ENCODE data around the gene ATP6AP1. TPM values are rescaled to one million over a fixed set of nuclear protein-coding genes. Genes with fewer than 3 reads are reported as not detected.
"Not testable (repeated sequence)": the region's sequence is repeated elsewhere in the genome, so short reads cannot be mapped to it uniquely, and the experiment has no call there.

ATP6AP1 gene
- total RNA-seq, result 10 to 100 TPM; 39.9 to 42.1 TPM

GRCh38 chrX:154428176-154429171, at the start of gene ATP6AP1:
Gene ATP6AP1, plus strand, starts transcription at chrX:154428677. Its CDS starts 16 bp downstream, at chrX:154428693.
- Mint-ChIP-seq H3K36me3 (ENCODE audit: low read depth) (peaks cover 14% of the 10 kb centered on the region), H3K27ac (peak within 1 kb of the TSS; percentile 73), H3K9me3 (no peaks in the 10 kb centered on the region), H3K4me1 (peaks cover 6% of the 10 kb centered on the region), H3K4me3 (peak within 1 kb of the TSS; percentile 85), H3K27me3 (no peaks in the 10 kb centered on the region)
- ATAC-seq (replicated peaks), result peak; percentile 99

- H3K4me3 Mint-ChIP-seq, result peak within 1 kb of the TSS; percentile 85
- no peaks in the 10 kb centered on the region for H3K27me3 Mint-ChIP-seq
- no peaks in the 10 kb centered on the region for H3K9me3 Mint-ChIP-seq
- peak within 1 kb of the TSS; percentile 92 for H3K27ac Mint-ChIP-seq
- no peaks in the 10 kb centered on the region for H3K4me1 Mint-ChIP-seq
- peak; percentile 87 for ATAC-seq (replicated peaks)
- peaks cover 26% of the 10 kb centered on the region for H3K36me3 Mint-ChIP-seq (ENCODE audit: low read depth)
Observed at GRCh38 chrX:154378799-154379568, 49.5 kb upstream of the ATP6AP1 start, which contains the start of gene EMD. Gene EMD, plus strand, starts transcription at chrX:154379295. Its CDS starts 190 bp downstream, at chrX:154379485.

GRCh38 chrX:154379569-154379951, 48.9 kb upstream of the ATP6AP1 start:
- H3K9me3 Mint-ChIP-seq, result no peaks in the 10 kb centered on the region
- H3K27me3 Mint-ChIP-seq, result no peaks in the 10 kb centered on the region
- peak overlapping the region; percentile 92 for H3K27ac Mint-ChIP-seq
- H3K4me3 Mint-ChIP-seq, result peak overlapping the region; percentile 85
- H3K36me3 Mint-ChIP-seq (ENCODE audit: low read depth), result peaks cover 26% of the 10 kb centered on the region
- no peaks in the 10 kb centered on the region for H3K4me1 Mint-ChIP-seq
- no peak for ATAC-seq (replicated peaks)

GRCh38 chrX:154380153-154380552, 48.3 kb upstream of the ATP6AP1 start:
- ATAC-seq (replicated peaks), result no peak
- no peaks in the 10 kb centered on the region for H3K9me3 Mint-ChIP-seq
- peak overlapping the region; percentile 92 for H3K27ac Mint-ChIP-seq
- H3K27me3 Mint-ChIP-seq, result no peaks in the 10 kb centered on the region
- peaks cover 26% of the 10 kb centered on the region for H3K36me3 Mint-ChIP-seq (ENCODE audit: low read depth)
- H3K4me3 Mint-ChIP-seq, result peak overlapping the region; percentile 85
- H3K4me1 Mint-ChIP-seq, result no peaks in the 10 kb centered on the region

- ATAC-seq (replicated peaks), result no peak
- Mint-ChIP-seq H3K9me3 (no peaks in the 10 kb centered on the region), H3K27ac (peak overlapping the region; percentile 92), H3K4me1 (no peaks in the 10 kb centered on the region), H3K36me3 (ENCODE audit: low read depth) (peaks cover 26% of the 10 kb centered on the region), H3K4me3 (peak overlapping the region; percentile 85), H3K27me3 (no peaks in the 10 kb centered on the region)
Observed at GRCh38 chrX:154380787-154381186, 47.7 kb upstream of the ATP6AP1 start.

- H3K27me3 Mint-ChIP-seq, result no peaks in the 10 kb centered on the region
- no peaks in the 10 kb centered on the region for H3K4me1 Mint-ChIP-seq
- H3K4me3 Mint-ChIP-seq, result peak overlapping the region; percentile 85
- no peak for ATAC-seq (replicated peaks)
- H3K9me3 Mint-ChIP-seq, result no peaks in the 10 kb centered on the region
- H3K27ac Mint-ChIP-seq, result peak overlapping the region; percentile 92
- H3K36me3 Mint-ChIP-seq (ENCODE audit: low read depth), result peaks cover 26% of the 10 kb centered on the region
Observed at GRCh38 chrX:154381271-154381670, 47.2 kb upstream of the ATP6AP1 start.

GRCh38 chrX:154382483-154383069, 45.9 kb upstream of the ATP6AP1 start:
- ATAC-seq (replicated peaks), result no peak
- H3K36me3 Mint-ChIP-seq (ENCODE audit: low read depth), result peaks cover 26% of the 10 kb centered on the region
- H3K27ac Mint-ChIP-seq, result no peak overlapping the region
- no peaks in the 10 kb centered on the region for H3K27me3 Mint-ChIP-seq
- no peaks in the 10 kb centered on the region for H3K4me1 Mint-ChIP-seq
- H3K9me3 Mint-ChIP-seq, result no peaks in the 10 kb centered on the region
- no peak overlapping the region for H3K4me3 Mint-ChIP-seq

GRCh38 chrX:154383359-154384283, 44.9 kb upstream of the ATP6AP1 start:
- H3K4me3 Mint-ChIP-seq, result no peak overlapping the region
- no peaks in the 10 kb centered on the region for H3K27me3 Mint-ChIP-seq
- peak overlapping the region; percentile 28 for H3K27ac Mint-ChIP-seq
- H3K36me3 Mint-ChIP-seq (ENCODE audit: low read depth), result peaks cover 26% of the 10 kb centered on the region
- no peak for ATAC-seq (replicated peaks)
- H3K9me3 Mint-ChIP-seq, result no peaks in the 10 kb centered on the region
- no peaks in the 10 kb centered on the region for H3K4me1 Mint-ChIP-seq

- Mint-ChIP-seq H3K27ac (no peak overlapping the region), H3K36me3 (ENCODE audit: low read depth) (peaks cover 26% of the 10 kb centered on the region)
Observed at GRCh38 chrX:154384284-154384892, 44.1 kb upstream of the ATP6AP1 start.

GRCh38 chrX:154388094-154388493, 40.4 kb upstream of the ATP6AP1 start:
- not testable (repeated sequence) for H3K27ac Mint-ChIP-seq; H3K36me3 Mint-ChIP-seq (ENCODE audit: low read depth); H3K4me3 Mint-ChIP-seq; H3K27me3 Mint-ChIP-seq; H3K4me1 Mint-ChIP-seq; H3K9me3 Mint-ChIP-seq
- peak; percentile 53 for ATAC-seq (replicated peaks)

More at GRCh38 chrX:154384284-154384892, 44.1 kb upstream of the ATP6AP1 start:
- no peaks in the 10 kb centered on the region for H3K9me3 Mint-ChIP-seq
- no peaks in the 10 kb centered on the region for H3K27me3 Mint-ChIP-seq
- no peak for ATAC-seq (replicated peaks)
- H3K4me3 Mint-ChIP-seq, result no peak overlapping the region
- no peaks in the 10 kb centered on the region for H3K4me1 Mint-ChIP-seq

- H3K27ac Mint-ChIP-seq; H3K9me3 Mint-ChIP-seq; H3K4me1 Mint-ChIP-seq; H3K27me3 Mint-ChIP-seq; H3K36me3 Mint-ChIP-seq (ENCODE audit: low read depth); H3K4me3 Mint-ChIP-seq: not testable (repeated sequence)
- ATAC-seq (replicated peaks), result peak; percentile 44
Observed at GRCh38 chrX:154388649-154389048, 39.8 kb upstream of the ATP6AP1 start.

- not testable (repeated sequence) for H3K4me1 Mint-ChIP-seq; H3K4me3 Mint-ChIP-seq; H3K9me3 Mint-ChIP-seq; H3K27me3 Mint-ChIP-seq; H3K27ac Mint-ChIP-seq; H3K36me3 Mint-ChIP-seq (ENCODE audit: low read depth)
- peak; percentile 75 for ATAC-seq (replicated peaks)
Observed at GRCh38 chrX:154389812-154390747, 38.4 kb upstream of the ATP6AP1 start.
